Stimulated activated CD8-positive, alpha-beta memory T cell treated with anti-CD3 and anti-CD28 coated beads, Interleukin-4, amount 100 ng/mL, for 1 hour (primary cell): ENCODE measurements around the gene IGSF8.

Experiments used
- DNase-seq, 2 donors: peaks; one replicate each; pipeline ENCODE4 v3.0.0-alpha.2; 2020; ENCODE audit warnings: low read depth in 2 of 2, low spot score in 1 of 2

Gene IGSF8

GRCh38 chr1:160089883-160090282, 8.5 kb downstream of the IGSF8 start:
- no peak for DNase-seq

GRCh38 chr1:160087118-160087662, 11.2 kb downstream of the IGSF8 start:
- no peak for DNase-seq

GRCh38 chr1:160086456-160086892, 11.9 kb downstream of the IGSF8 start:
- DNase-seq: no peak

GRCh38 chr1:160085686-160086455, 12.5 kb downstream of the IGSF8 start:
- DNase-seq: peak; percentile 50 to 65

- DNase-seq: no peak
These were observed 13.6 kb downstream of the IGSF8 start for GRCh38 chr1:160084771-160085321.

- peak; percentile 40 to 47 for DNase-seq
These were observed 14.2 kb downstream of the IGSF8 start for GRCh38 chr1:160083968-160084770.

GRCh38 chr1:160082926-160083325, 15.5 kb downstream of the IGSF8 start:
- DNase-seq: no peak

- no peak for DNase-seq
These were observed 15.9 kb downstream of the IGSF8 start for GRCh38 chr1:160082487-160082886.

- no peak for DNase-seq
These were observed 17.0 kb downstream of the IGSF8 start, which contains the start of gene KCNJ9 for GRCh38 chr1:160081261-160081936. Gene KCNJ9 (plus strand): TSS chr1:160081538. CDS start chr1:160084031, 2,493 bp downstream.

GRCh38 chr1:160080381-160081100, 17.9 kb downstream of the IGSF8 start:
- DNase-seq: no peak

- DNase-seq: no peak
These were observed 19.0 kb downstream of the IGSF8 start for GRCh38 chr1:160079448-160079847.

GRCh38 chr1:160078512-160079195, 19.8 kb downstream of the IGSF8 start:
- peak in 1 of 2 donors; percentile 44 for DNase-seq

- no peak for DNase-seq
These were observed 20.9 kb downstream of the IGSF8 start for GRCh38 chr1:160077486-160077885.

- DNase-seq: no peak
These were observed 22.1 kb downstream of the IGSF8 start for GRCh38 chr1:160076295-160076694.

- no peak for DNase-seq
These were observed 22.6 kb downstream of the IGSF8 start for GRCh38 chr1:160075836-160076235.

- DNase-seq: no peak
These were observed 23.6 kb downstream of the IGSF8 start for GRCh38 chr1:160074865-160075264.

GRCh38 chr1:160071289-160071688, 27.1 kb downstream of the IGSF8 start:
- DNase-seq: no peak

- DNase-seq: peak; percentile 58
These were observed 27.9 kb downstream of the IGSF8 start for GRCh38 chr1:160070243-160071163.
